Adrenal gland (tissue), 5 donors: ENCODE data around the gene IGSF22.

Experiments
- POLR2A ChIP-seq, 2 donors: fragments of 450-650 bp; IDR thresholded peaks; one replicate each; pipeline ENCODE4 v1.6.1; 2017; ENCODE audit warnings: antibody characterized with exemption in 2 of 2, mild to moderate bottlenecking in 2 of 2, moderate library complexity in 1 of 2
- TF ChIP-seq, protein P1 (sequence below), 6 experiments: fragments of 450-650 bp in 4 of 6; fragments of 200-600 bp in 2 of 6; sonication (generic) in 1 of 6; IDR thresholded peaks; 1 replicate in 5 of 6; 2 replicates in 1 of 6; pipeline versions ENCODE4 v1.5.1 to v1.8.0; 2016 to 2021; ENCODE audit warnings: antibody characterized with exemption in 6 of 6, mild to moderate bottlenecking in 2 of 6, moderate library complexity in 1 of 6
- donor health status: DM: no; HTN: no; CAD: no.

DNA sequence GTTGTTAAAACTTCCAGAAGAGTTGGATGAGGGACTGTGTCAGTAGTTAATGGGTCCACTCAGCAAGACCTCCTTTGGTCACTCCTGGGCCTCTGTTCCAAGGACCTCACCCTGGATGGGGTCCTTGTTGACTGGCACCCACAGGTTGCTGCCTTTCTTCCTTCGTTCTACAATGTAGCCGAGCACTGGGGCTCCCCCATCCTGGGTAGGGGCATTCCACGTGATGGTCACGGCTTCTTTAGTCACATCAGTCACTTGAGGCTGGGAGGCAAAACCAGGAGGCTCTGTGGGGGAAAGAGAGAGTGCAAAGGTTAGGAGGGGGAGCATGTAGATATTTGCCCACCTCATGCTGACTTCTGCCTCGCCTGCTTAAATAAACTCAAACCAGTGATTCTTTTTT is 15.4 kb downstream of the IGSF22 start:
- TF ChIP-seq, protein P1, sequence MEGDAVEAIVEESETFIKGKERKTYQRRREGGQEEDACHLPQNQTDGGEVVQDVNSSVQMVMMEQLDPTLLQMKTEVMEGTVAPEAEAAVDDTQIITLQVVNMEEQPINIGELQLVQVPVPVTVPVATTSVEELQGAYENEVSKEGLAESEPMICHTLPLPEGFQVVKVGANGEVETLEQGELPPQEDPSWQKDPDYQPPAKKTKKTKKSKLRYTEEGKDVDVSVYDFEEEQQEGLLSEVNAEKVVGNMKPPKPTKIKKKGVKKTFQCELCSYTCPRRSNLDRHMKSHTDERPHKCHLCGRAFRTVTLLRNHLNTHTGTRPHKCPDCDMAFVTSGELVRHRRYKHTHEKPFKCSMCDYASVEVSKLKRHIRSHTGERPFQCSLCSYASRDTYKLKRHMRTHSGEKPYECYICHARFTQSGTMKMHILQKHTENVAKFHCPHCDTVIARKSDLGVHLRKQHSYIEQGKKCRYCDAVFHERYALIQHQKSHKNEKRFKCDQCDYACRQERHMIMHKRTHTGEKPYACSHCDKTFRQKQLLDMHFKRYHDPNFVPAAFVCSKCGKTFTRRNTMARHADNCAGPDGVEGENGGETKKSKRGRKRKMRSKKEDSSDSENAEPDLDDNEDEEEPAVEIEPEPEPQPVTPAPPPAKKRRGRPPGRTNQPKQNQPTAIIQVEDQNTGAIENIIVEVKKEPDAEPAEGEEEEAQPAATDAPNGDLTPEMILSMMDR (IDR thresholded peaks at IDR 0.05), result no peak
- TF ChIP-seq POLR2A (IDR thresholded peaks at IDR 0.05), result no peak
